ENCODE data around the gene BDKRB2. TPM values are rescaled to one million over a fixed set of nuclear protein-coding genes. Genes with fewer than 3 reads are reported as not detected.

The BDKRB2 gene
- total and polyA plus RNA-seq, 2 of the 8 experiments (the other 6 are each of a cell fraction or from before 2014, with no cell fraction given) = 0.13 to 0.21 TPM

DNA sequence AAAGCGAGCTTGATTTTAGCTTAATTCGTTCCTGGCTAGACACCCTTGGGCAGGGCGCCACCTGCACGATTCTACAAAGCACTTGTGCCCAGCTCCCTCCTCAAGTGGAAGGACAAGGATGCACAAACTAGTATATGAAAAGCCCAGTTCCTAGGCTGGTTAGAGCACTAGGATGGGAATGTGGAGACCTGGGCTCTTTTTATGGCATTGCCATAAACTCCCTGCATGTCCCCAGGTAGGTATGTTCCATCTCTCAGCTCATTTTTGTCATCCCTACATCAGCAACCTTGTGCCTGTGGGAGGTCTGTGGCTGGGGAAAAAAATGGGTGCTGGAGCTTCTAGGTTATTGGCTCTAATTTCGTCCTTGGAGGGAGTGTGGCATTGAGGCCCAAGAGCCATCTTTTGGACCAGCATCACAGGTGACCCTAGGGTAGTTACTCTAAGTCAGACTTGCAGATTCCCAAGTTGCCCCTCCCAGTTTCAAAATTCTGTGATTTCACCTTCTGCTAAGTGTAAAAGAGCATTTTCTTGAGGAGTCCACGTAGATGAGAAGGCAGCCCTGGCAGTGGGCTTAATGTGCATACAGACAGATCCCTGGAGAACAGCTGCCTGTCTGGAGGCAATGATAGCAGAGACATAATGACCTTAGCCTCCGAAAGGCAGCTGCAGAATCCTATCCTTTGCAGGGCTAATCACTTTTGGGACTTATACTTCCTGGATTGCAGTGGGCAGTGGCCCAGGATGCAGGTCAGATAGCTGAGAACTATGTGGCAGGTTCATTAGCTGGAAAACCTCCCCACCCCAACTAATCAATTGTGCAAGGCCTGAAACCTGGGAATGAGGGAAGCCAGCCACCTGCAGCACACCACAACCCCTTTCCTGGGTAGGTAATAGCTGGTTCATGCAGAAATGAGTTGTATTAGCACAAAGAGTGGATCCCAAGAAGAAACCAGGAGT, 47.6 kb upstream of the BDKRB2 start (continued):
- TF ChIP-seq KDM4A (IDR thresholded peaks at IDR 0.05; ENCODE audit: low read depth, low read length, severe bottlenecking) = no peak

All from H1 (cell line).